Measurements from ENCODE around the gene PAPLN.
A peak's percentile ranks its signal among the peaks of the same experiment; 100 is the strongest.
"Not testable (repeated sequence)": the region's sequence is repeated elsewhere in the genome, so short reads cannot be mapped to it uniquely, and the experiment has no call there.

The PAPLN gene

DNA sequence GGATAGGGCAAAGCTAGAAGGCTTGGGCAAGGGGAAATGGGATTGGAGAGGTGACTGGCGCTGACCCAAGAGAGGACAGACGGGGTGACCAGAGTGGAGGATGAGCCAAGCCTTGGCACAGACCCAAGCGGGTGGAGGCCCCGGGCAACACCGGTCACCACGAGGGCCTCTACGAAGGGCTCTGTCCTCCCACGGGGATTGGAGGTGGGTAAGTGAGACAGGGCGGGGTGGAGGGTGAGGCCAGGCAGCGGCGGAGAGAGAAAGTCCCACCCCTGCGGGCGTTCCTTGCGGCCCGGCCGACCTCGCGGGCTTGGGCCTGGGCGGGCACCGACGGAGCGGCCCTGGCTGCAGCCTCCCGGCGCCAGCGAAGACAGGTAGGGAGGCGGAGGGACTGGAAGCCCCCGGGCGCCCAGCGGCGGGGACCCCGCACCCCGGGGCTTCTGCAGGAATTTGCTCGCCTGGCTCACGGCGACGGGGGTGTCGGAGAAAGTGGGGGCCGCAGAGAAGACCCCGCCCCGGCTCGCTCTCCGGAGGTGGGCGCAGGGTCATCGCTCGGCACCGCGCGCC lies at the start of gene PAPLN:
PAPLN (plus strand) TSS at position 288 of the 567 bp plus-strand sequence. CDS start 2,273 bp downstream, outside the sequence.
- DNase-seq, result peak; percentile 84

GRCh38 chr14:73188501-73188911 lies 48.8 kb upstream of the PAPLN start:
- DNase-seq, result peak; percentile 27

DNA sequence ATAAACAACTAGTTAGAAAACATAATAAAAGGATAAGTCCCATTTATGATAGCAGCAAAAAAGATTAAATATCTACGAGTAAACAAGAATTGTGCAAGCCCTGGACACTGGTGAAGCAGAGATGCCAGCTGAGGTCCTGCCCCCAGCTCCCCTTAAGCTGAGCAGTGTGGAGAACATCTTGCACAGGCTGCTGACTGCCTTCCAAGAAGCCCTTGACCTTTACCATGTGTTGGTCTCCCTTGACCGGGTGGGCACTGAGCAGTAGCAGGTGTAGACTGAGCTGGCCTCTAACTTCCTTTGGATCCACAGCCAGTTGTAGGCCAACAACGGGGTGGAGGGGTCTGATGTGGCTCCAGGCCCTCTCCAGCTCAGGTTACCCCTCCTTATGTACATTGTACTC lies 47.7 kb upstream of the PAPLN start:
- DNase-seq, result no peak

DNA sequence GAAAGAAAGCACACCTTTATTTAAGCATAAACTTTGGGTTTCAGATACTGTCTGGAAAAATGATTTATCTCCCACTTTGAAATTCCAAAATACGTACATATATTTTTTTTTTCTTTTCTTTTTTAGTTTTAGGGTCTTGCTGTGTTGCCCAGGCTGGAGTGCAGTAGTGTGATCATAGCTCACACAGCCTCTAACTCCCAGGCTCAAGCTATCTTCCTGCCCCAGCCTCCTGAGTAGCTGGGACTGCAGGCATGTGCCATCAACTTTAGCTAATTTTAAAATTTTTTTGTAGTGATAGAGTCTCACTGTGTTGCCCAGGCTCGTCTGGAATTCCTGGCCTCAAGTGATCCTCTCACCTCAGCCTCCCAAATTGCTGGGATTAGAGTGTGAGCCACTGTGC lies 45.9 kb upstream of the PAPLN start:
- no peak for DNase-seq

GRCh38 chr14:73194306-73194705 lies 43.0 kb upstream of the PAPLN start:
- not testable (repeated sequence) for DNase-seq

DNA sequence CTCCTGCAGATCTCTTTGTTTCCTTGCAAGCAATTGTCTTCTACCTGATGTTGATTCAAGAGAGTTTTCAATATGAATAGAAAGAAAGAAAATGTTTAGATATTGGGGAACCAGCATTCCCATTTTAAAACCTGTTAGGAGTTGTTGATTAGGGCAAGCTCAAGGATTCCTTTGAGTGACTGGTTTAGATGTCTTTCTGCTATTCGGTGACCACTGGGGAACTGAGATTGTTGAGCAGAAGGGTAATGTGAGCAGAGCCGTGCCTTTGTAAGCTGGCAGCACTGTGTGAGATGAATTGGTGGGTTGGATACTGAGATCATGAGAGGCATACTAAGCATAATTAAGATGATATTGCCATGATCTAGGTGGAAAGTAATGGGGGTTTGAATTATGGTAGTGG lies 39.1 kb upstream of the PAPLN start:
- DNase-seq, result no peak

DNA sequence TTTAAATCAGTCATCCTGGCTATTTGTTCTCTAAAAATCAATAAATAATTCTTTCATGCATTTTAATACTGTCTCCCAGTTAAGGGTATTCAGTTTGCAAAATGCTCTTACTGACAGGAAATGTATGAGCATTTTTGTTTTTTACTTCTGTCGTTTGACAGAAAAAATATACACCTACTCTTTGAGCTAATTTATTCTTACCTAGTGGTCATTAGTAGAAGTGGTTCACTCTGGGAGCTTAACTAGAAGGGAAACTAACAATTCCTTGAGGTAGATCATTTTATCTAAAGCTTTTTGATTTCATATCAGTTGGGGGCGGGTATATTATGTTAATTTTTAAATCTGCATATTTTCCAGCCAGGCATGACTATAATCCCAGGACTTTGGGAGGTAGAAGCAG lies 33.8 kb upstream of the PAPLN start:
- DNase-seq, result no peak

- no peak for DNase-seq
These were observed 29.7 kb upstream of the PAPLN start for GRCh38 chr14:73207615-73208014.

GRCh38 chr14:73208390-73208789 lies 28.9 kb upstream of the PAPLN start:
- no peak for DNase-seq

GRCh38 chr14:73208846-73209245 lies 28.5 kb upstream of the PAPLN start:
- DNase-seq, result no peak

DNA sequence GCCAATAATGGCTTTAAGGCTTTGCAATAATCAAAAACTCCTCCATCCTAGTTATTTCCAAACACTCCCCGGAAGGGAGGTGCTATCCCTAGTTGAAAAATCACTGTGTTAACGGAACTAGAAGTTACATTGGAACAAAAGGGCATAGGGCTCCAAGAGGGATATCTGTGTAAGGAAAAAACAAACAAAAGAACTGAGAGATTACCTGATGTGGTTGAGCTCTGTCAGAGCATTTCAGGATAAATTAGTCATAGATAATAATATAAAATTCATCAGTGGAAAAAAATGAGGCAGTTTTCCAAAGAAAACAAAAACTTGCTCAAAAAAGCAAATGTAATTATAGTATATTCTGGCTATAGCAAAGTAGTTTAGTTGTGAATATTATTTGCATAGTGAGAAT lies 27.4 kb upstream of the PAPLN start:
- DNase-seq, result no peak

GRCh38 chr14:73211251-73212040 lies 25.9 kb upstream of the PAPLN start:
- peak; percentile 48 for DNase-seq

GRCh38 chr14:73216030-73216429 lies 21.3 kb upstream of the PAPLN start:
- DNase-seq, result no peak

DNA sequence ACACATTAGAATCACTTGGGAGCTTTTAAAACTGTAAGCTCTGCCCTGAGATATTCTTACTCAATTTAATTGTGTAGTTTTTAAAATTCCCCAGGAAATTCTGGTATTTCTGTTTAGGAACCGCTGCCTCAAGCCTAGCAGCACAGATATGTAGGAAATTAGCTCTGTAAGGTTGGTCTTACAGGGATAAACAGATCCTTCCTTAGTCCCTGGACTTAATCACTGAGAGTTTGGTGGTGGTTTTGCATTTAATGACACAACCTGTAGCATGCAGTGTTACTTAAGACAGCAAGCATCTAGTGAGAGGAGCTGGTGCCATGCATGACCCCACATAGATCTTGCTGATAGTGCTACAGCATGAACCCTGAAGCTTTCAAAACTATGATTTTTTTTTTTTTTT lies 19.9 kb upstream of the PAPLN start:
- DNase-seq, result no peak

- DNase-seq, result no peak
These were observed 17.2 kb upstream of the PAPLN start for GRCh38 chr14:73220061-73220460.

DNA sequence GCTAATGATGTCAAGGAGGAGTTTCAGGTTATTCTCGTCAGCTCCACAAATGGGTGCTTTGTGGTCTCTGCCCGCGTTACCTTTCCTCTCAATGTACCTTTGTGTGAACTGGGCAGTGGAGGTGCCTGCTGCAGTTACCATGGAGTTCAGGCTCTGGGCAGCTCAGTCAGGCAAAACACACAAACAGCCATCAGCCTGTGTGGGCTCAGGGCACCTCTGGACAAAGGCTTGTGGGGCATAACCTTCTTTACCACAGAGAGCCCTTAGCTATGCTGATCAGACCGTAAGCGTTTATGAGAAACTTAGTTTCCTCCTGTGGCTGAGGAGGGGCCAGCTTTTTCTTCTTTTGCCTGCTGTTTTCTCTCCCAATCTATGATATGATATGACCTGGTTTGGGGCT lies 16.7 kb upstream of the PAPLN start:
- no peak for DNase-seq

GRCh38 chr14:73221945-73222344 lies 15.4 kb upstream of the PAPLN start:
- DNase-seq, result peak; percentile 29

GRCh38 chr14:73223049-73223448 lies 14.3 kb upstream of the PAPLN start:
- DNase-seq, result peak; percentile 61

- DNase-seq, result peak; percentile 69
These were observed 11.8 kb upstream of the PAPLN start for GRCh38 chr14:73225496-73225895.

- peak; percentile 95 for DNase-seq
These were observed 9.2 kb upstream of the PAPLN start for GRCh38 chr14:73227812-73228781.

GRCh38 chr14:73230051-73230450 lies 7.3 kb upstream of the PAPLN start:
- DNase-seq, result no peak

DNA sequence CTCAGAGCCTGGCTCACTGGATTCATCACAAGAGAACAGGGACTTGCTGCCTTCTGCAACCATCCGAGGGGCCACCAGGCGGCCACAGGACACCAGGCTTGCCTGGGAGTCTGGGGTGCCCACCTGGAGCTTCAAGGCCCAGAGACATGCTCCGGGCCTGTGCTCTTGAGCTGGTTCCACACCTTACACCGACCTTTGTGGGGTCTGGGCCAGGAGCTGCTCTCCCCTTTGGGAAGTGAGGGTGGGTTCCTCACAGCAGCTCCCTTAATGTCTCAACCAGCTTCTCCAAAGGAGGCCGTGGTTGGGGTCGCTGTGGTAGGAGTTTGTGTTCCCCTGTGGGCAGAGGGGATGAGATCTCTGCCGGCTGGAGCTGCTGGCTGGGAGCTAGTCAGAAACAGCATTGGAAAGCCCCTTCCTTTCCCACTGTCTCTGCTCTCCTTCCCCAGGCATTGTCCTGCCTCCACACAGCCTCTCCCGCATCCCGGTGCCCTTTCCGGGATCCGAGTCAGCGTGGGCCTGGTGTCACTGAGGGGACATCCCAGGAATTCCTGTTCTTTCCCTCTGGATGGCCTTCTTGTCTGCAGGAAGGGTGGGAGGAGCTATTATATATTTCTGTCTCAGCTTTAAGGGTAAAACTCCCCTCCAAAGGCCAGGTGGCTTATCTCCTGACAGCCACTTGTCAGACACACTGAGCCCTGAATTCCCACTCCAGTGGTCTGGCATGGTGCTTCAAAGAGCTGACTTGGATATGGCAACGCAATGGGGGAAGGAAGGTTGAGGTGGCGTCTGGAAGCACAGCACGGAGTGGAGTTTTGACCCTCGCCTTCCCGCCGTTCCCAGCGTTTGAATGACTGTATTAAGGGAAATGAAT lies 5.1 kb upstream of the PAPLN start:
- no peak for DNase-seq
